Stromal cell of bone marrow (primary cell): ENCODE data around the gene CD276.
A peak's percentile ranks its signal among the peaks of the same experiment; 100 is the strongest.
"Not testable (repeated sequence)": the region's sequence is repeated elsewhere in the genome, so short reads cannot be mapped to it uniquely, and the experiment has no call there.

ENCODE experiments used
- DNase-seq: peaks from one replicate; pipeline ENCODE4 v3.0.0-alpha.2; 2012; ENCODE audit warnings: low read depth

CD276 gene

DNA sequence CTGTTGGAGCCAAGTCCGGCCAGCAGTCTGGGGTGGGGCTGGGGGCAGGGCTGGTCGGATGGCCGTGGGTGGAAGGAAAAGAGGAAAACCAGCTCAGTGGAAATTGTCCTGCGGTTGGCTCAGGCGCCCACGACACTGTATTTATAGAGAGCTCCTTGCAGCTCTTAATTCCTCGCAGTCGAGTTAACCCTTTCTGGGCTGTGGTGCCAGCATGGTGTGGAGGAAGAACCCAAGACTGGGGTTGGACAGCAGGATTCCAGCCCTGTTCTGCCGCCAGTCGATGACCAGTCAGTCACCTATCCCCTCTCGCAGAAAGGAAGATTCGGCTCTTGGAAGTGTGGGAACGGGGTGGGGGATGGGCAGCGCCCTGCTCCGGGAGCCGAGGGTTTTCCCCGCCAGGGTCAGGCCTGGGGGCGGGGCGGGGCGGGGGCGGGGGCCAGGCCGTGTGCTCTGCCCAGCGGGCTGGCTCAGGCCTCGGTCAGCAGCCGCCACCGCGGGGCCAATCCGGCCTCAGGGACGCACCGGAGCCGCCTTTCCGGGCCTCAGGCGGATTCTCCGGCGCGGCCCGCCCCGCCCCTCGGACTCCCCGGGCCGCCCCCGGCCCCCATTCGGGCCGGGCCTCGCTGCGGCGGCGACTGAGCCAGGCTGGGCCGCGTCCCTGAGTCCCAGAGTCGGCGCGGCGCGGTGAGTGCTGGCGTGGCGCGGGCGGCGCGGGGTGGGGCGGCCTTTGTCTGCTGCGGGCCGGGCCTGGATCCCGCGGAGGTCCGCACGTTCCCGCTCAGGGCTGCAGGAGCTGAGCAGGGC lies at the start of gene CD276:
TSS of gene CD276 (plus strand) at position 607 of the 804 bp plus-strand sequence. CDS start 15,257 bp downstream, outside the sequence.
- peak; percentile 71 for DNase-seq

DNA sequence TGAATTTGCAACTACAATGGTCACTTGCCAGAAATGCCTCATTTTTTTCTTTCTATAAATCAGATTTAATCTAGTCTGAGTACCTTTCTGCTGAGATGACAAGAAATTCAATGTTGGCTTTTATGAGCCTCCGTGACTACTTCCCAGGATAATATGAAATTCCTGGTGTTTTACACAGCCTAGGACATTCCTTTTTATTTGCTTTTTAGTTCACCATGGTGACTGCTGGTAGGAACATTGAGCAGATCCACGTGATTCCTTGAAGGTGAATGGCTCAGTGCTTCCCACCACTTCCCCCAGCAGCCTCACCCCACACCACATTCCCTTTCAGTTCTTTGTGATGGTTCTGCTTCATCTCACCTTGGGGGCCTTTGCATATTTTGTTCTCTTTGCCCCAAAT lies 46.7 kb upstream of the CD276 start:
- peak; percentile 18 for DNase-seq

GRCh38 chr15:73639464-73639863 lies 44.7 kb upstream of the CD276 start:
- DNase-seq: not testable (repeated sequence)

GRCh38 chr15:73647259-73648013 lies 36.7 kb upstream of the CD276 start:
- no peak for DNase-seq

DNA sequence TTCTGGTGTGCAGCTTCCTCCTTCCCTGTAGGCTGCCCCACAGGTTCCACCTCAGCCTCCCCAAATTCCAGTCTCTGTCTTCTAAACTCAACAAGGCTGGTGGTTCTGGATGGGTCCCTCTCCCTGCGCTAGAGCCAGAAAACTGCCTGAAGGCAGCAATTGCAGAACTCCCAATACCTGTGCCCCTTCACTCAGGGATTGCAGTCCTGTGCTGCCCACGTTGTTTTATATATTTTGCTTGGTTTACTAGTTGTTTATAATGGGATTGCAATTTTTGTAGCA lies 36.2 kb upstream of the CD276 start:
- DNase-seq: no peak

GRCh38 chr15:73650416-73651126 lies 33.6 kb upstream of the CD276 start:
- peak; percentile 59 for DNase-seq

GRCh38 chr15:73654659-73655058 lies 29.5 kb upstream of the CD276 start:
- DNase-seq: no peak

GRCh38 chr15:73655724-73656123 lies 28.5 kb upstream of the CD276 start:
- no peak for DNase-seq

GRCh38 chr15:73658645-73659044 lies 25.5 kb upstream of the CD276 start:
- no peak for DNase-seq

GRCh38 chr15:73660455-73660854 lies 23.7 kb upstream of the CD276 start:
- DNase-seq: no peak

DNA sequence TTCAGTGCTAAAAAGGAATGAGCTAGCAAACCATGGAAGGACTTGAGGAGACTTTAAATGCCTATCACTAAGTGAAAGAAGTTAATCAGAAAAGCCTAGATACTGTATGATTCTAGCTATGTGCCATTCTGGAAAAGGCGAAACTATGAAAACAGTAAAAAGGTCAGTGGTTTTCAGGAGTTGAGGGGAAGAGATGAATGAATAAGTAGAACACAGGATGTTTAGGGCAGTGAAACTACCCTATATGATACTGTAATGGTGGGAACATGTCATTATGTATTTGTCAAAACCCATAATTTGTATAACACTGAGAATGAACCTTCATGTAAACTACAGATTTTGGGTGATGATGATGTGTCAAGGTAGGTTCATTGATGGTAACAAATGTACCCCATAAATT lies 9.6 kb upstream of the CD276 start:
- DNase-seq: no peak

- DNase-seq: peak; percentile 55
Measured at GRCh38 chr15:73677146-73677607, 7.0 kb upstream of the CD276 start.

- no peak for DNase-seq
Measured at GRCh38 chr15:73677733-73678132, 6.5 kb upstream of the CD276 start.

- no peak for DNase-seq
Measured at GRCh38 chr15:73678498-73678897, 5.7 kb upstream of the CD276 start.

DNA sequence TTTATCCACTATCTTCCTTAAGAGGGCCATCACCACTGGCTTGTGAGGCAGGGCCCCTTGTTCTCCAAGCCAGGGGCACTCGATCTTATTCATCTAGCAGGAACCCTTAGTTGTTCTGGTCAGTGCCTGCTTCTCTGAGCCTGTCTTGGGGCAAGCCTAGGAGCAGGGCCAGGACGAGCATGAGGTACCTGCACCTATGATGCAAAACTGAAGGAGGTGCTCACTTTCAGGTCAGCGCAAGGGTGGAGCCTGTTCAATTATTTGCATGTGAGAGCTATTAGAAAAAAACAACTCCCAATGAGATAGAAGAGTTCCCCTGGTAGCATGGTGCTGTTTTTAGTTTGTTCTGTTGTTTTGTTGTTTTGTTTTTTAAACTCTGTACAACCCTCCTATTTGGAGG lies 5.0 kb upstream of the CD276 start:
- no peak for DNase-seq

DNA sequence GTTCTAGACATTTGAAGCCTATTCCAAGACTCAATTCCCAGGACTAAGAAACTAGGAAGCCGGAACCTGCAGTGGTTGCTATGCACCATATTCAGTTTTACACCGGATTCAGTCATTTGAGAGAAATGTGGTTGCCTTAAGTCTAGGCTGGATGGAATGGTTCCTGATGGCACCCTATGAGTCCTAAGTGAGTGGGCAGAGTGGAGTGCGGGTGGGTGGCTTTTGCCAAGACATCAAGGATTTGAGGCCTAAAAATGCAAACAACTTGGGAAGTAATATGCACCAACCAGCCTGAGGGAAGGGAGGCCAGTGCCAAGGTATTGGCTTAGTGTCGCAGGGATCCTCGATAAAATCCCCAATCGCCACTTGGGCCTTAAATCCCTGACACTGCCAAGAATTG lies 4.2 kb upstream of the CD276 start:
- DNase-seq: no peak

DNA sequence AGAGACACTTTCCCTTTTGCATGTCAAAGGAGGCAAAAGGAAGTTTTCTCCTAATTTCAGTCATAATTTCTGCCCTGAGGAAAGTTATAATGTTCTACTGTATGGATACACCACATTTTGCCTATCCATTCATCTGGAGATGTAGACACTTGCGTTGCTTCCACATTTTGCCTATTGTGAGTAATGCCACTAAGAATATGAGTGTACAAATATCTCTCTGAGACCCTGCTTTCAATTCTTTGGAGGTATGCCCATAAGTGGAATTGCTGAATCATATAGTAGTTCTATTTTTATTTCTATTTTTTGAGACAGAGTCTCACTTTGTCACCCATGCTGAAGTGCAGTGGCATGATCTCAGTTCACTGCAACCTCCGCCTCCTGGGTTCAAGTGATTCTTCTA lies 3.6 kb upstream of the CD276 start:
- no peak for DNase-seq

- DNase-seq: no peak
Measured at GRCh38 chr15:73681063-73681462, 3.1 kb upstream of the CD276 start.

DNA sequence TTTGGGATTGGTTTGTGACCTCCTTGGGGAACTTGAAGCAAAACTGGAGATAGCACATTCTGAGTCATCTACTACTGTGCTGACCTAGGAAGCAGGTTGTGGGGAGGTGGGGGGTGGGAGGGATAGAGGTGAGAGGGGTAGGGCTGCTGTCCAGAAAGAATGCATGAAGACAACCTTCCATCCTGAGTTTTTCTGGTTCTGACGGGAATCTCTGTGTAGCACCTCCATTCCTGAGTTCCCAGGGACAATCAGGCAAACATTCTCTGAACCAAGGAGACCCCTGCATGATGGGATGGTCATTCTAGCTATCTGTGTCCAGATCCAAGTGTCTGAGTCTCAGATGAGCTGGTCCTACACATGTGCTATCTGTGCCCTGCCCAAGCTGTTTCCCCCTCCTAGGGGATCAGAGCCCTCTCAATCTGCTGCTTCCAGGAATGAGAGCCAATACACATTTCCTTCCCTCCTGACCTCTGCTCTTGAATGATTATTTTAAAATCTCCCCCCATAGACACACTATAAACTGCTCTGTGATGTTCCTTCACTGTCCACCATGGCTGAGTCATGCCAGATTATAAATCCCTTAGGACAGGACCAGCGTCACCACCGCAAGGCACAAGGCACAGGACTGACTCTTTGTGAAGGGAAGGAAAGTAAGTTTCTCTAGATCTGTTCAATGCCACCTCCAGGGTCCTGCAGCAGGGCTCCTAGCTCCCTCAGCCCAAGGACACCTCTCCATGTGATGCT lies 2.2 kb upstream of the CD276 start:
- no peak for DNase-seq

DNA sequence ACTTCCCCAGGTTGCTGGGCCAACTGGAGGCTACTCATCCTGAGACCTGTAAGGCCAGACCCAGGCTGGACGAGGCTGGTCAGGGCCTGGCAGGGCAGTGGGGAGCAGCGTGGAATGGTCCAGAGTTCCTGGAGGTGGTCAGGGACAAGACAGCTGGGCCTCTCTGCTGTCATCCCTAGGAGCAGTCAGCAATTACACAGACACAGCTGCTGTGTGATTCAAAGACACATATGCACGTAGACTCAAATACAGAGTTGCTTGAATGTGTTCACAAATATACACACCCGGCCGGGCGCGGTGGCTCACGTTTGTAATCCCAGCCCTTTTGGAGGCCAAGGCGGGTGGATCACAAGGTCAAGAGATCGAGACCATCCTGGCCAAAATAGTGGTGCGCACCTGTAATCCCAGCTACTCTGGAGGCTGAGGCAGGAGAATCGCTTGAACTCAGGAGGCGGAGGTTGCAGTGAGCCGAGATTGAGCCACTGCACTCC lies 1.5 kb upstream of the CD276 start:
- no peak for DNase-seq

DNA sequence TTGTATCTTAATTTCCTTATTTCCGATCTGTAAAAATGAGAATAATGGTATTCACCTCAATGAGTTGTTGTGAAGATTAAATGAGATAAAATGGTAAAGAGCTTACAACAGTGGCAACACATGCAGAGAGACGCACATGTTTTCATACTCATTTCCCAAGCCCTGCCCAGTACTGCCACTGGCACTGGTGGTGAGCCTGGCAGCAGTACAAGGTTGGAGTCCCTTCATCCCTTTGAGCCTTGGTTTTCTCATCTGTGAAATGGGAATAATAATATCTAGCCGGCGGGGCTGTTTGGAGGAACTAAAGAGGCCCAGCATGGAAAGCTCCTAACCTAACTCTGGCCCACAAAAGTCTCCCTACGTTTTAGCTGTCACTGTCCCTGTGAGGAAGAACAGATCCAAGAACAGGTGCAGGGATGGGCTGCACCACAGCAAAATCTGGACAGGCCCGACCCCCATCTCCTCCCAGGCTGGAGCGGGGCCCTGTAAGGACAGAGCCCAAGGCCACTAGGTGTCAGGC lies 866 bp upstream of the CD276 start:
- no peak for DNase-seq
